HL-60 (cell line): ENCODE data around the gene SDCBP2.
"Not testable (repeated sequence)": the region's sequence is repeated elsewhere in the genome, so short reads cannot be mapped to it uniquely, and the experiment has no call there.

ENCODE experiments used
- DNase-seq, 2 experiments: peaks; one replicate each; pipeline ENCODE4 v3.0.0-alpha.2; 2010 to 2020; ENCODE audit warnings: low read depth in 1 of 2, low spot score in 1 of 2
- H3K27ac ChIP-seq: fragments of 250-450 bp; sonication (Bioruptor Pico); replicated peaks from 2 replicates; pipeline ENCODE4 v1.5.1; 2020; ENCODE audit warnings: mild to moderate bottlenecking, moderate library complexity
- H3K27me3 ChIP-seq: fragments of 250-450 bp; sonication (Bioruptor Pico); 2 replicates; pipeline ENCODE4 v1.5.1; 2021; ENCODE audit warnings: mild to moderate bottlenecking, moderate library complexity; ENCODE audit not compliant: insufficient read depth, poor library complexity, severe bottlenecking
- H3K4me3 ChIP-seq: replicated peaks from 2 replicates; pipeline ENCODE4 v1.5.1; 2011; ENCODE audit warnings: mild to moderate bottlenecking, control low read depth, low read length; ENCODE audit not compliant: insufficient read depth
- CTCF ChIP-seq: IDR thresholded peaks from one replicate; pipeline ENCODE4 v1.5.1; 2011; ENCODE audit warnings: low read length, control low read depth, inconsistent platforms; ENCODE audit not compliant: insufficient read depth
- GABPA ChIP-seq: IDR thresholded peaks from 2 replicates; pipeline ENCODE4 v1.6.1; 2012; ENCODE audit warnings: low read depth
- POLR2AphosphoS5 ChIP-seq: IDR thresholded peaks from 2 replicates; pipeline ENCODE4 v1.6.1; 2012; ENCODE audit warnings: low read depth
- SPI1 ChIP-seq: IDR thresholded peaks from 2 replicates; pipeline ENCODE4 v1.6.1; 2012; ENCODE audit warnings: low read depth, mild to moderate bottlenecking, borderline replicate concordance
- TF ChIP-seq, protein P1 (sequence below): IDR thresholded peaks from 2 replicates; pipeline ENCODE4 v1.6.1; 2012; ENCODE audit warnings: low read depth; ENCODE audit not compliant: insufficient replicate concordance

The SDCBP2 gene

DNA sequence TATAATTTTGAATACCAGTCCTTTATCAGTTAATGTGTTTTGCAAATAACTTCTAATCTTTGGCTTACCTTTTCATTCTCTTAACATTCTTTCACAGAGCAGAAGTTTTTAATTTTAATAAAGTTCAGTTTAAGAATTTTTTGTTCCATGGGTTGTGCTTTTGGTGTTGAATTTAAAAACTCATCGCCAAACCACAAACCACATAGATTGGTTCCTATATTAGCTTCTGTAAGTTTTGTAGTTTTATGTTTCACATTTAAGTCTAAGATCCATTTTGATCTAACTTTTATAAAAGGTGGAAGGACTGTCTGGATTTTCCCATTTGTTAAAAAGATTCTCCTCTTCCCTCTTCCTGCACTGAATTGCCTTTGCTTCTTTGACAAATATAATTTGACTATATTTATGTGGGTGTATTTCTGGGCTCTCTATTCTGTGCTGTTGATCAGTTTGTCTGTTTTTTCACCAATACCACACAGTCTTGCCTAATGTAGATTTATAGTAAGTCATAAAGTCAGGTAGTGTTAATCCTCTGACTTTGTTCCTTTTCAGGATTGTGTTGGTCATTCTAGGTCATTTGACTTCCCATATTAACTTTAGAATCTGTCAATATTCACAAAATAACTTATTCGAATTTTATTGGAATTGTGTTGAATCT, 17.5 kb upstream of the SDCBP2 start:
- no peak for DNase-seq
- Histone ChIP-seq H3K27ac (no peak overlapping the region), H3K4me3 (no peak overlapping the region), H3K27me3 (no peaks in the 10 kb centered on the region)
- TF ChIP-seq POLR2AphosphoS5 = no peak
- no peak for TF ChIP-seq CTCF
- TF ChIP-seq, protein P1, sequence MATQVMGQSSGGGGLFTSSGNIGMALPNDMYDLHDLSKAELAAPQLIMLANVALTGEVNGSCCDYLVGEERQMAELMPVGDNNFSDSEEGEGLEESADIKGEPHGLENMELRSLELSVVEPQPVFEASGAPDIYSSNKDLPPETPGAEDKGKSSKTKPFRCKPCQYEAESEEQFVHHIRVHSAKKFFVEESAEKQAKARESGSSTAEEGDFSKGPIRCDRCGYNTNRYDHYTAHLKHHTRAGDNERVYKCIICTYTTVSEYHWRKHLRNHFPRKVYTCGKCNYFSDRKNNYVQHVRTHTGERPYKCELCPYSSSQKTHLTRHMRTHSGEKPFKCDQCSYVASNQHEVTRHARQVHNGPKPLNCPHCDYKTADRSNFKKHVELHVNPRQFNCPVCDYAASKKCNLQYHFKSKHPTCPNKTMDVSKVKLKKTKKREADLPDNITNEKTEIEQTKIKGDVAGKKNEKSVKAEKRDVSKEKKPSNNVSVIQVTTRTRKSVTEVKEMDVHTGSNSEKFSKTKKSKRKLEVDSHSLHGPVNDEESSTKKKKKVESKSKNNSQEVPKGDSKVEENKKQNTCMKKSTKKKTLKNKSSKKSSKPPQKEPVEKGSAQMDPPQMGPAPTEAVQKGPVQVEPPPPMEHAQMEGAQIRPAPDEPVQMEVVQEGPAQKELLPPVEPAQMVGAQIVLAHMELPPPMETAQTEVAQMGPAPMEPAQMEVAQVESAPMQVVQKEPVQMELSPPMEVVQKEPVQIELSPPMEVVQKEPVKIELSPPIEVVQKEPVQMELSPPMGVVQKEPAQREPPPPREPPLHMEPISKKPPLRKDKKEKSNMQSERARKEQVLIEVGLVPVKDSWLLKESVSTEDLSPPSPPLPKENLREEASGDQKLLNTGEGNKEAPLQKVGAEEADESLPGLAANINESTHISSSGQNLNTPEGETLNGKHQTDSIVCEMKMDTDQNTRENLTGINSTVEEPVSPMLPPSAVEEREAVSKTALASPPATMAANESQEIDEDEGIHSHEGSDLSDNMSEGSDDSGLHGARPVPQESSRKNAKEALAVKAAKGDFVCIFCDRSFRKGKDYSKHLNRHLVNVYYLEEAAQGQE = no peak
- no peak for TF ChIP-seq SPI1
- no peak for TF ChIP-seq GABPA

- no peak overlapping the region for H3K4me3 ChIP-seq
- no peak for DNase-seq
- H3K27me3 ChIP-seq = no peaks in the 10 kb centered on the region
- no peak overlapping the region for H3K27ac ChIP-seq
- TF ChIP-seq, protein P1 = no peak
- TF ChIP-seq SPI1 (no peak), CTCF (no peak), GABPA (no peak), POLR2AphosphoS5 (no peak)
These were observed 16.8 kb upstream of the SDCBP2 start for GRCh38 chr20:1345756-1346093.

DNA sequence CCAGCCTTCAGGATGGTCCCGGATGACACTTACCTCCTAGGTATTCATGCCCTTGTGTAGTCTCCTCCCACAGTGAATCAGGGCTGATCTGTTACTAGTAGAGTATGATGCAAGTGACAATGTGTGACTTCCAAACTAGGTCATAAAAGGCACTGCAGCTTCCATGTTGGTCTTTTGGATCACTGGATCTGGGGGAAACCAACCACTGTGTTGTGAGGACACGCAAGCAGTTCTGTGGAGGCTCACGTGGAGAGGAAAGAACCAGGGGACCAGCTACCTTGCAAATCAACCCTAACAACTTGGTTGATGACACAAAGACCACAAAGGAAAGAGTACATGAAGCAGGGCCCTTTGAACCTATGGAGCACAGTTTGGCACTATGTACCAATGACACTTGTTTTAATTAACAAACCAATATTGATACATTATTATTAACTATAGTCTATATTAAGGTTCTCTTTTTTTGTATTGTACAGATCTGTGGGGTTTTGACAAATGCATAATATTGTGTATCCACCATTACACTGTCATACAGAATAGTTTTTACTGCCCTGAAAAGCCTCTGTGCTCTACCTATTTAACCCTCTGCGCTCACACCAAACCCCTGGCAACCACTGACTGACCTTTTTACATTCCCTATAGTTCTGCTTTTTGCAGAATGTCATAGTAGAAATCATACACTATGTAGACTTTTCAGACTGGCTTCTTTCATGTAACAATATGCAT, 16.3 kb upstream of the SDCBP2 start:
- TF ChIP-seq CTCF = no peak
- TF ChIP-seq, protein P1 = no peak
- no peak for TF ChIP-seq POLR2AphosphoS5
- no peak for TF ChIP-seq SPI1
- no peak for TF ChIP-seq GABPA
- Histone ChIP-seq H3K27ac (no peak overlapping the region), H3K27me3 (no peaks in the 10 kb centered on the region), H3K4me3 (no peak overlapping the region)
- DNase-seq = no peak

DNA sequence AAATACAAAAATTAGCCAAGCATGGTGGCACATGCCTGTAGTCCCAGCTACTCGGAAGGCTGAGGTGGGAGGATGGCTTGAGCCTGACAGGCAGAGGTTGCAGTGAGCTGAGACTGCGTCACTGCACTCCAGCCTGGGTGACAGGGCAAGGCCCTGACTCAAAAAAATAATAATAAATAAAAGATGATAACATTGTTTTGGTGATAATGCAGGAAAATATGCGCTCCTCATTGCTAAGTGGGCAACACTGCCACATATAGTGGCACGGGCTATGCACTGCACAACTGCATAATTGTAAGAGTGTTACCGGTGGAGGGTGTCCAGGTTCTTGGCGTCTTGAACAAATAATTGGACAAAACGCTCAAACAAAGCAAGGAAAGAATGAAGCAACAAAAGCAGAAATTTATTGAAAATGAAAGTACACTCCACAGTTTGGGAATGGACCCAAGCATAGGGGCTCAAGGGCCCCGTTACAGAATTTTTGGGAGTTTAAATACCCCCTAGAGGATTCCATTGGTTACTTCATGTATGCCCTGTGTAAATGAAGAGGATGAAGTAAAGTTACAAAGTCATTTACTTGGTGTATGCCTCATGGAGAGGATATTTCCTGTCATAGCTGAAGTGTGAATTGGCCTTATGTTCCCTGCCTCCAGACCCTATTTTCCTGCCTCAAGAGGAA, 14.6 kb upstream of the SDCBP2 start:
- not testable (repeated sequence) for H3K27me3 ChIP-seq, DNase-seq, H3K27ac ChIP-seq, H3K4me3 ChIP-seq
